ENCODE data around the gene TIAL1.
A peak's percentile ranks its signal among the peaks of the same experiment; 100 is the strongest.
"Not testable (repeated sequence)": the region's sequence is repeated elsewhere in the genome, so short reads cannot be mapped to it uniquely, and the experiment has no call there.

TIAL1 gene

DNA sequence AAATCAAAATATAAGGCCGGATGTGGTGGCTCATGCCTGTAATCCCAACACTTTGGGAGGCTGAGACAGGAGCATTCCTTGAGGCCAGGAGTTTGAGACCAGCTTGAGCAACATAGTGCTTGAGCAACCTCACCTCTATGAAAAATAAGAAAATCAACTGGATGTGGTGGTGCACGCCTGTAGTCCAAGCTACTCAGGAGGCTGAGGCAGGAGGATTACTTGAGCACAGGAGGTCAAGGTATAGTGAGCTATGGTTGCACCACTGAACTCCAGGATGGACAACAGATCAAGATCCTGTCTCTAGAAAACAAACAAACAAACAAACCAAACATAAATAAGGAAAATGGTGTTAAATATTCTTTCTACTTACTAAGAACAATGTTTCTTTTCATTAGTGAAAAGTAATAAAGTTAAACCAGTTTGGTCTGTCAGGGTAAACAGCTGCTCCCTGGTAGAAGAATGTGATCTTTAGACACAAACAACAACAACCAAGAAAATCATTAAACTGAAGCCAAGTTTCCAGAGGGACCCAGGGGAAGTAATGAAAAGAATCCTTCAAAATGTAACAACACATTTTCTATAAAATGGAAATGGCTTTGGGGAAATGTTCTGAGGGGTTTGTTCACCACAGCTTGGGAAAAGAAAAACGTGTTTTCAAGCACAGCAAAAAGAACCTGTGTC is 36.9 kb upstream of the TIAL1 start:
- no peak overlapping the region for H3K9ac ChIP-seq (ENCODE audit: low read length)
- H3K36me3 ChIP-seq (ENCODE audit: insufficient read depth, low read length), result no peaks in the 10 kb centered on the region
- no peaks in the 10 kb centered on the region for H3K27me3 ChIP-seq (ENCODE audit: control insufficient read depth in 1 of 2, insufficient read depth in 2 of 2, low read length in 2 of 2)
- H3K27ac ChIP-seq (ENCODE audit: low read depth, low read length), result no peak overlapping the region
- no peaks in the 10 kb centered on the region for H3K9me3 ChIP-seq (ENCODE audit: low read length)
- no peak overlapping the region for H3K4me3 ChIP-seq (ENCODE audit: low read depth in 1 of 2, low read length in 2 of 2)
- H3K4me1 ChIP-seq (ENCODE audit: insufficient read depth, low read length), result no peaks in the 10 kb centered on the region

- Histone ChIP-seq H3K27me3 (ENCODE audit: control insufficient read depth in 1 of 2, insufficient read depth in 2 of 2, low read length in 2 of 2) (no peaks in the 10 kb centered on the region), H3K9me3 (ENCODE audit: low read length) (no peaks in the 10 kb centered on the region), H3K27ac (ENCODE audit: low read depth, low read length) (no peak overlapping the region), H3K36me3 (ENCODE audit: insufficient read depth, low read length) (no peaks in the 10 kb centered on the region), H3K4me1 (ENCODE audit: insufficient read depth, low read length) (no peaks in the 10 kb centered on the region), H3K4me3 (ENCODE audit: low read depth in 1 of 2, low read length in 2 of 2) (no peak overlapping the region), H3K9ac (ENCODE audit: low read length) (no peak overlapping the region)
Measured at GRCh38 chr10:119630300-119630699, 33.5 kb upstream of the TIAL1 start.

GRCh38 chr10:119625570-119626280 is 29.0 kb upstream of the TIAL1 start:
- Histone ChIP-seq H3K27ac (ENCODE audit: low read depth, low read length) (no peak overlapping the region), H3K9me3 (ENCODE audit: low read length) (no peaks in the 10 kb centered on the region), H3K4me1 (ENCODE audit: insufficient read depth, low read length) (no peaks in the 10 kb centered on the region), H3K9ac (ENCODE audit: low read length) (no peak overlapping the region), H3K4me3 (ENCODE audit: low read depth in 1 of 2, low read length in 2 of 2) (no peak overlapping the region), H3K27me3 (ENCODE audit: control insufficient read depth in 1 of 2, insufficient read depth in 2 of 2, low read length in 2 of 2) (no peaks in the 10 kb centered on the region), H3K36me3 (ENCODE audit: insufficient read depth, low read length) (no peaks in the 10 kb centered on the region)

DNA sequence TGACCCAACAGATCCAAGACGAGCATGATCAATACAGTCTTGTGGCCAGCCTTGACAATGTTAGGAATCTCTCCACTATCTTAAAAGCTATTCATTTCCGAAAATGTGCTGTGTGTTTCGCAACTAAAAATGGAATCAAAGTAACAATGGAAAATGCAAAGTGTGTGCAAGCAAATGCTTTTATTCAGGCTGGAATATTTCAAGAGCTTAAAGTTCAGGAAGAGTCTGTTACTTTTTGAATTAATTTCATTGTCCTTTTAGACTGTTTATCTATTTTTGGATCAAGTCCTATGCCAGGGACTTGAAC is 24.3 kb upstream of the TIAL1 start:
- Histone ChIP-seq H3K9me3 (ENCODE audit: low read length) (no peaks in the 10 kb centered on the region), H3K27ac (ENCODE audit: low read depth, low read length) (no peak overlapping the region)

DNA sequence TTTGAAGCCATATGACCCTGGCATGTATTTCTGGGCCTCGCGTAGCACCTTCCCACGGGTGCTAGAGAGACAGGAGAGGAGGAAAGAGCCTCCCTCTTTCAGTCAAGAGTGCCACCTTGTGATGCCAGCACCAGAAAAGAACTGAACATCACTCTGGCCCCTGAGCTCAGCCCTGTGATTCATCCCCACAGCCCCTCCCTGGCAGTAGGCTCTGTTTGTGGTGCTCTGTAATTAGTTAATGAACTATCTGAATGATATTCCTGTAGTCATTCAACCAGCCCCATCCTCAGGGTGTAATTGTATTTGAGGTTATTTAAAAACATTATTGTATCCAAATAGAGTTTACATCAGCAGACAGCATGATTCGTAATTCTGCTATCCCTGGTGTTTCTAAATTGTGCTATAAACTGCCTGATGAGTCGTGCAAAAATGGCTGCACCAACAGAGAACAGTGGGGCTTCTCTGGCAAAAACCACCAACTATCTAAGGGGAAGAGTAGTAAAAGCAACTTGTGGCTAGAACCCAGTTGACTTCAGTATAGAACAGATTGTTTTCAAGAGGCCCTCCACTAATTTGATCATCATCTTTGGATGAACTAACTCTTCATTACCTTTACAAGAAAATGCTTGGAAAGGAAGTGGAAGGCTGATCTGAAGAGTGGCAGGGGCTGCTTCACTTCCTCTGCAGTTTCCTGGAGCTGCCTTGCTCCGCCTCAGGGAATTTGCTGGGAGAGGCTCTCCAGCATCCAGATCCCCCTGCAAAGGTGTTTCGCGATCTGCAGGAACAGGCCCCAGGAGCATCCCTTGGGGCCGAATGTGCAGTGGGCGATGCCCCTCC is 23.7 kb upstream of the TIAL1 start:
- Histone ChIP-seq H3K4me3 (ENCODE audit: low read depth in 1 of 2, low read length in 2 of 2) (no peak overlapping the region), H3K27ac (ENCODE audit: low read depth, low read length) (no peak overlapping the region), H3K4me1 (ENCODE audit: insufficient read depth, low read length) (peaks cover 7% of the 10 kb centered on the region), H3K27me3 (ENCODE audit: control insufficient read depth in 1 of 2, insufficient read depth in 2 of 2, low read length in 2 of 2) (no peaks in the 10 kb centered on the region), H3K9ac (ENCODE audit: low read length) (no peak overlapping the region), H3K36me3 (ENCODE audit: insufficient read depth, low read length) (no peaks in the 10 kb centered on the region), H3K9me3 (ENCODE audit: low read length) (no peaks in the 10 kb centered on the region)

More for the DNA sequence above, 24.3 kb upstream of the TIAL1 start:
- Histone ChIP-seq H3K27me3 (ENCODE audit: control insufficient read depth in 1 of 2, insufficient read depth in 2 of 2, low read length in 2 of 2) (no peaks in the 10 kb centered on the region), H3K4me3 (ENCODE audit: low read depth in 1 of 2, low read length in 2 of 2) (no peak overlapping the region), H3K4me1 (ENCODE audit: insufficient read depth, low read length) (peaks cover 7% of the 10 kb centered on the region), H3K9ac (ENCODE audit: low read length) (no peak overlapping the region), H3K36me3 (ENCODE audit: insufficient read depth, low read length) (no peaks in the 10 kb centered on the region)

DNA sequence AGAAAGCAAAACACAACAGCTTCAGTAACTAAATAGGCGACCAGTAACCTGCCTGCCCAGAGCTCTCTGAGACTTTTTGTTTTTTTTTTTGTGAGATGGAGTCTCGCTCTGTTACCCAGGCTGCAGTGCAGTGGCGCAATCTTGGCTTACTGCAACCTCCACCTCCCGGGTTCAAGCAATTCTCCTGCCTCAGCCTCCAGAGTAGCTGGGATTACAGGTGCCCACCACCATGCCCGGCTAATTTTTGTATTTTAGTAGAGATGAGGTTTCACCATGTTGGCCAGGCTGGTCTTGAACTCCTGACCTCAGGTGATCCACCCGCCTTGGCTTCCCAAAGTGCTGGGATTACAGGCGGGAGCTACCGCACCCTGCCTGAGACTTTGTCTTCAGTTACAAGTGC is 23.0 kb upstream of the TIAL1 start:
- not testable (repeated sequence) for H3K9me3 ChIP-seq (ENCODE audit: low read length); H3K4me1 ChIP-seq (ENCODE audit: insufficient read depth, low read length); H3K36me3 ChIP-seq (ENCODE audit: insufficient read depth, low read length); H3K27me3 ChIP-seq (ENCODE audit: control insufficient read depth in 1 of 2, insufficient read depth in 2 of 2, low read length in 2 of 2); H3K9ac ChIP-seq (ENCODE audit: low read length); H3K4me3 ChIP-seq (ENCODE audit: low read depth in 1 of 2, low read length in 2 of 2); H3K27ac ChIP-seq (ENCODE audit: low read depth, low read length)

DNA sequence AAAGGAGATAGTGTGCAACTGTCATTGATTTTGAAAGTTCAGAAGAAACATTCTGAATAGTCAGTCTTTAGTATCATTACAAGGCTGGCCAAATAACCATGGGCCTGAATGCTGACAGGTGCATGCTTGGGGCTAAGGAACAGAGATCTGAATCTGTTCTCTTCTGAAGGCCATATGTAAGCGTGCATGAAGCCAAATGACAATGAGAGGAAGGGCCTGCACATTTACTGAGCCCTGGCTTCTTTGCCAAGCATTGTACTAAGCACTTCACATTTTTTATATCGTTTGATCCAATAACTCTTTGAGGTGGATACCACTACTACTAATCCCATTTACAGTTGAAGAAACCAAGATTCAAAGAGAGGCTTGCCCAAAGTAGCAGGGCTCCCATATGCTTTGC is 22.5 kb upstream of the TIAL1 start:
- H3K9me3 ChIP-seq (ENCODE audit: low read length), result no peaks in the 10 kb centered on the region
- no peak overlapping the region for H3K27ac ChIP-seq (ENCODE audit: low read depth, low read length)
- H3K4me3 ChIP-seq (ENCODE audit: low read depth in 1 of 2, low read length in 2 of 2), result peak overlapping the region in 1 of 2 donors; percentile 27
- no peaks in the 10 kb centered on the region for H3K36me3 ChIP-seq (ENCODE audit: insufficient read depth, low read length)
- H3K9ac ChIP-seq (ENCODE audit: low read length), result no peak overlapping the region
- peaks cover 7% of the 10 kb centered on the region for H3K4me1 ChIP-seq (ENCODE audit: insufficient read depth, low read length)
- H3K27me3 ChIP-seq (ENCODE audit: control insufficient read depth in 1 of 2, insufficient read depth in 2 of 2, low read length in 2 of 2), result no peaks in the 10 kb centered on the region

- no peak overlapping the region for H3K9ac ChIP-seq (ENCODE audit: low read length)
- no peak overlapping the region for H3K27ac ChIP-seq (ENCODE audit: low read depth, low read length)
- no peak overlapping the region for H3K4me3 ChIP-seq (ENCODE audit: low read depth in 1 of 2, low read length in 2 of 2)
- no peaks in the 10 kb centered on the region for H3K27me3 ChIP-seq (ENCODE audit: control insufficient read depth in 1 of 2, insufficient read depth in 2 of 2, low read length in 2 of 2)
- no peaks in the 10 kb centered on the region for H3K36me3 ChIP-seq (ENCODE audit: insufficient read depth, low read length)
- peaks cover 7% of the 10 kb centered on the region for H3K4me1 ChIP-seq (ENCODE audit: insufficient read depth, low read length)
- H3K9me3 ChIP-seq (ENCODE audit: low read length), result no peaks in the 10 kb centered on the region
Measured at GRCh38 chr10:119616882-119617570, 20.3 kb upstream of the TIAL1 start.

- no peaks in the 10 kb centered on the region for H3K36me3 ChIP-seq (ENCODE audit: insufficient read depth, low read length)
- H3K9ac ChIP-seq (ENCODE audit: low read length), result no peak overlapping the region
- H3K4me1 ChIP-seq (ENCODE audit: insufficient read depth, low read length), result peaks cover 7% of the 10 kb centered on the region
- H3K27me3 ChIP-seq (ENCODE audit: control insufficient read depth in 1 of 2, insufficient read depth in 2 of 2, low read length in 2 of 2), result no peaks in the 10 kb centered on the region
- no peak overlapping the region for H3K27ac ChIP-seq (ENCODE audit: low read depth, low read length)
- no peak overlapping the region for H3K4me3 ChIP-seq (ENCODE audit: low read depth in 1 of 2, low read length in 2 of 2)
- no peaks in the 10 kb centered on the region for H3K9me3 ChIP-seq (ENCODE audit: low read length)
Measured at GRCh38 chr10:119614686-119615085, 17.9 kb upstream of the TIAL1 start.

DNA sequence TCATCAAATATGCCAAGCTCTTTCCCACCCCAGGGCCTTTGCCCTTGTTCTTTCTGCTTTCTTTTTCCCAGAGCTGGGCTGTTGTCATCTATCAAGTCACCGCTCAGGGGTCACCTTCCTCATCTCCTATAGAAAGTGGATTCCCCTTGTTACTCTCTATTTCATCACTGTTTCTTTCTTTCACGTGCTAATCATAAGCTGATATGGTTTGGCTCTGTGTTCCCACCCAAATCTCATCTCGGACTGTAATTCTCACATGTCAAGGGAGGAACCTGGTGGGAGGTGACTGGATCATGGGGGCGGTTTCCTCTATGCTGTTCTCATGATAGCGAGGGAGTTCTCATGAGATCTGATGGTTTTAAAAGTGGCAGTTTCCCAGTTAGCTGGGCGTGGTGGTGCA is 17.0 kb upstream of the TIAL1 start:
- no peaks in the 10 kb centered on the region for H3K27me3 ChIP-seq (ENCODE audit: control insufficient read depth in 1 of 2, insufficient read depth in 2 of 2, low read length in 2 of 2)
- no peak overlapping the region for H3K4me3 ChIP-seq (ENCODE audit: low read depth in 1 of 2, low read length in 2 of 2)
- H3K4me1 ChIP-seq (ENCODE audit: insufficient read depth, low read length), result peaks cover 7% of the 10 kb centered on the region
- no peak overlapping the region for H3K9ac ChIP-seq (ENCODE audit: low read length)
- no peaks in the 10 kb centered on the region for H3K9me3 ChIP-seq (ENCODE audit: low read length)
- H3K36me3 ChIP-seq (ENCODE audit: insufficient read depth, low read length), result no peaks in the 10 kb centered on the region
- no peak overlapping the region for H3K27ac ChIP-seq (ENCODE audit: low read depth, low read length)

DNA sequence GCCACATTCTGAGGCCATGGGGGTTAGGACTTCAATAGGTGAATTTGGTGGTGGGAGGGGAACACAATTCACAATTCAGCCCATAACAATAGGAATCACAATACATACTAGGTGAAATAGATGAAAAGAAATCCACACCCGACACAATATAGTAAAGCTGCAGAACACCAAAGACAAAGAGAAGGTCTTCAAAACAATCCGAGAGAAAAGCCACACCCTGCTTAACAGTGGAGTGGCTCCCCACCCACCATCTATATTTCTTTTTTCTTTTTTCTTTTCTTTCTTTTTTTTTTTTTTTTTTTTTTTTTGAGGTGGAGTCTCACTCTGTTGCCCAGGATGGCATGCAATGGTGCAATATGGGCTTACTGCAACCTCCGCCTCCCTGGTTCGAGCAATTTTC is 14.7 kb upstream of the TIAL1 start:
- H3K9me3 ChIP-seq (ENCODE audit: low read length), result no peaks in the 10 kb centered on the region
- no peaks in the 10 kb centered on the region for H3K27me3 ChIP-seq (ENCODE audit: control insufficient read depth in 1 of 2, insufficient read depth in 2 of 2, low read length in 2 of 2)
- no peaks in the 10 kb centered on the region for H3K4me1 ChIP-seq (ENCODE audit: insufficient read depth, low read length)
- H3K9ac ChIP-seq (ENCODE audit: low read length), result no peak overlapping the region
- no peaks in the 10 kb centered on the region for H3K36me3 ChIP-seq (ENCODE audit: insufficient read depth, low read length)
- H3K27ac ChIP-seq (ENCODE audit: low read depth, low read length), result no peak overlapping the region
- no peak overlapping the region for H3K4me3 ChIP-seq (ENCODE audit: low read depth in 1 of 2, low read length in 2 of 2)

All from muscle layer of colon (tissue), 2 donors.